ENCODE data around the gene WHRN. TPM values are rescaled to one million over a fixed set of nuclear protein-coding genes. Genes with fewer than 3 reads are reported as not detected.

Gene WHRN
- total and polyA plus RNA-seq, 2 of the 8 experiments (the other 6 are each of a cell fraction or from before 2014, with no cell fraction given) = 4.4 to 7.7 TPM

DNA sequence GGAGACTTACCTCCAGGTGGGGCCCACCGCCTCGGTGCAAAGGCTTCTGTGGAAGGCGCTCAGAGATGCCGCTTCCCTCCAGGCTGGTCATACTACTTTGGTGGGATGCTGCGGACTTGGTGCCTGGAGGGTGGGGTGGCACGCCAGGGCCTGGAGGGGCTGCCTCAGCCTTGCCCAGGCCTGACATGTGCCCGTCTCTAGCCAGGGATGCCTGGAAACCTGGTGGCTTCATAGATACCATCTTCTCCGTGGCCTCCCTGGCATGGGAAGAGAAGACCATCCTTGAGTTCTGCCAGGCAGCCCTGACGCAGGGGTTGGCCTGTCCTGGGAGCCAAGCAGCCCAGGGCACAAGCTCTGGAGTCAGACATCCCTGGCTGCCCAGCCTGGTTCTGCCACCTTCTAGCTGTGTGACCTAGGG lies 147.4 kb downstream of the WHRN start (continued):
- TF ChIP-seq, protein P1, sequence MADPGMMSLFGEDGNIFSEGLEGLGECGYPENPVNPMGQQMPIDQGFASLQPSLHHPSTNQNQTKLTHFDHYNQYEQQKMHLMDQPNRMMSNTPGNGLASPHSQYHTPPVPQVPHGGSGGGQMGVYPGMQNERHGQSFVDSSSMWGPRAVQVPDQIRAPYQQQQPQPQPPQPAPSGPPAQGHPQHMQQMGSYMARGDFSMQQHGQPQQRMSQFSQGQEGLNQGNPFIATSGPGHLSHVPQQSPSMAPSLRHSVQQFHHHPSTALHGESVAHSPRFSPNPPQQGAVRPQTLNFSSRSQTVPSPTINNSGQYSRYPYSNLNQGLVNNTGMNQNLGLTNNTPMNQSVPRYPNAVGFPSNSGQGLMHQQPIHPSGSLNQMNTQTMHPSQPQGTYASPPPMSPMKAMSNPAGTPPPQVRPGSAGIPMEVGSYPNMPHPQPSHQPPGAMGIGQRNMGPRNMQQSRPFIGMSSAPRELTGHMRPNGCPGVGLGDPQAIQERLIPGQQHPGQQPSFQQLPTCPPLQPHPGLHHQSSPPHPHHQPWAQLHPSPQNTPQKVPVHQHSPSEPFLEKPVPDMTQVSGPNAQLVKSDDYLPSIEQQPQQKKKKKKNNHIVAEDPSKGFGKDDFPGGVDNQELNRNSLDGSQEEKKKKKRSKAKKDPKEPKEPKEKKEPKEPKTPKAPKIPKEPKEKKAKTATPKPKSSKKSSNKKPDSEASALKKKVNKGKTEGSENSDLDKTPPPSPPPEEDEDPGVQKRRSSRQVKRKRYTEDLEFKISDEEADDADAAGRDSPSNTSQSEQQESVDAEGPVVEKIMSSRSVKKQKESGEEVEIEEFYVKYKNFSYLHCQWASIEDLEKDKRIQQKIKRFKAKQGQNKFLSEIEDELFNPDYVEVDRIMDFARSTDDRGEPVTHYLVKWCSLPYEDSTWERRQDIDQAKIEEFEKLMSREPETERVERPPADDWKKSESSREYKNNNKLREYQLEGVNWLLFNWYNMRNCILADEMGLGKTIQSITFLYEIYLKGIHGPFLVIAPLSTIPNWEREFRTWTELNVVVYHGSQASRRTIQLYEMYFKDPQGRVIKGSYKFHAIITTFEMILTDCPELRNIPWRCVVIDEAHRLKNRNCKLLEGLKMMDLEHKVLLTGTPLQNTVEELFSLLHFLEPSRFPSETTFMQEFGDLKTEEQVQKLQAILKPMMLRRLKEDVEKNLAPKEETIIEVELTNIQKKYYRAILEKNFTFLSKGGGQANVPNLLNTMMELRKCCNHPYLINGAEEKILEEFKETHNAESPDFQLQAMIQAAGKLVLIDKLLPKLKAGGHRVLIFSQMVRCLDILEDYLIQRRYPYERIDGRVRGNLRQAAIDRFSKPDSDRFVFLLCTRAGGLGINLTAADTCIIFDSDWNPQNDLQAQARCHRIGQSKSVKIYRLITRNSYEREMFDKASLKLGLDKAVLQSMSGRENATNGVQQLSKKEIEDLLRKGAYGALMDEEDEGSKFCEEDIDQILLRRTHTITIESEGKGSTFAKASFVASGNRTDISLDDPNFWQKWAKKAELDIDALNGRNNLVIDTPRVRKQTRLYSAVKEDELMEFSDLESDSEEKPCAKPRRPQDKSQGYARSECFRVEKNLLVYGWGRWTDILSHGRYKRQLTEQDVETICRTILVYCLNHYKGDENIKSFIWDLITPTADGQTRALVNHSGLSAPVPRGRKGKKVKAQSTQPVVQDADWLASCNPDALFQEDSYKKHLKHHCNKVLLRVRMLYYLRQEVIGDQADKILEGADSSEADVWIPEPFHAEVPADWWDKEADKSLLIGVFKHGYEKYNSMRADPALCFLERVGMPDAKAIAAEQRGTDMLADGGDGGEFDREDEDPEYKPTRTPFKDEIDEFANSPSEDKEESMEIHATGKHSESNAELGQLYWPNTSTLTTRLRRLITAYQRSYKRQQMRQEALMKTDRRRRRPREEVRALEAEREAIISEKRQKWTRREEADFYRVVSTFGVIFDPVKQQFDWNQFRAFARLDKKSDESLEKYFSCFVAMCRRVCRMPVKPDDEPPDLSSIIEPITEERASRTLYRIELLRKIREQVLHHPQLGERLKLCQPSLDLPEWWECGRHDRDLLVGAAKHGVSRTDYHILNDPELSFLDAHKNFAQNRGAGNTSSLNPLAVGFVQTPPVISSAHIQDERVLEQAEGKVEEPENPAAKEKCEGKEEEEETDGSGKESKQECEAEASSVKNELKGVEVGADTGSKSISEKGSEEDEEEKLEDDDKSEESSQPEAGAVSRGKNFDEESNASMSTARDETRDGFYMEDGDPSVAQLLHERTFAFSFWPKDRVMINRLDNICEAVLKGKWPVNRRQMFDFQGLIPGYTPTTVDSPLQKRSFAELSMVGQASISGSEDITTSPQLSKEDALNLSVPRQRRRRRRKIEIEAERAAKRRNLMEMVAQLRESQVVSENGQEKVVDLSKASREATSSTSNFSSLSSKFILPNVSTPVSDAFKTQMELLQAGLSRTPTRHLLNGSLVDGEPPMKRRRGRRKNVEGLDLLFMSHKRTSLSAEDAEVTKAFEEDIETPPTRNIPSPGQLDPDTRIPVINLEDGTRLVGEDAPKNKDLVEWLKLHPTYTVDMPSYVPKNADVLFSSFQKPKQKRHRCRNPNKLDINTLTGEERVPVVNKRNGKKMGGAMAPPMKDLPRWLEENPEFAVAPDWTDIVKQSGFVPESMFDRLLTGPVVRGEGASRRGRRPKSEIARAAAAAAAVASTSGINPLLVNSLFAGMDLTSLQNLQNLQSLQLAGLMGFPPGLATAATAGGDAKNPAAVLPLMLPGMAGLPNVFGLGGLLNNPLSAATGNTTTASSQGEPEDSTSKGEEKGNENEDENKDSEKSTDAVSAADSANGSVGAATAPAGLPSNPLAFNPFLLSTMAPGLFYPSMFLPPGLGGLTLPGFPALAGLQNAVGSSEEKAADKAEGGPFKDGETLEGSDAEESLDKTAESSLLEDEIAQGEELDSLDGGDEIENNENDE (IDR thresholded peaks at IDR 0.05; ENCODE audit: insufficient replicate concordance, low read length) = no peak
- no peak for TF ChIP-seq RAD21 (IDR thresholded peaks at IDR 0.05 in 1 of 2, conservative IDR thresholded peaks at IDR 0.05 in 1 of 2; ENCODE audit: low read depth in 2 of 2, low read length in 2 of 2)
- no peak for TF ChIP-seq KDM1A (IDR thresholded peaks at IDR 0.05; ENCODE audit: borderline replicate concordance, low read length)
- no peak for TF ChIP-seq EP300 (IDR thresholded peaks at IDR 0.05; ENCODE audit: borderline replicate concordance in 1 of 2, low read depth in 2 of 2, low read length in 2 of 2)
- no peak for TF ChIP-seq CTBP2 (IDR thresholded peaks at IDR 0.05; ENCODE audit: borderline replicate concordance, insufficient read depth, insufficient read length, low read length)
- TF ChIP-seq KDM4A (IDR thresholded peaks at IDR 0.05; ENCODE audit: low read depth, low read length, severe bottlenecking) = no peak

Data from H1 (cell line).